AG09319 (cell line): Measurements from ENCODE around the gene SCFD2.

Experiments
- DNase-seq: peaks from one replicate; pipeline ENCODE4 v3.0.0-alpha.2; 2010; ENCODE audit warnings: low read depth; ENCODE audit errors: extremely low read depth
- CTCF ChIP-seq: IDR thresholded peaks from 2 replicates; pipeline ENCODE4 v1.5.1; 2011; ENCODE audit warnings: low read depth, mild to moderate bottlenecking, inconsistent platforms, low read length, moderate library complexity

The SCFD2 gene

GRCh38 chr4:53005149-53005546, 360.7 kb downstream of the SCFD2 start:
- TF ChIP-seq CTCF, result no peak
- no peak for DNase-seq

- DNase-seq, result no peak
- no peak for TF ChIP-seq CTCF
Observed at GRCh38 chr4:53004497-53005148, 361.2 kb downstream of the SCFD2 start.

GRCh38 chr4:53003959-53004358, 361.9 kb downstream of the SCFD2 start:
- no peak for TF ChIP-seq CTCF
- no peak for DNase-seq

- DNase-seq, result no peak
- TF ChIP-seq CTCF, result no peak
Observed at GRCh38 chr4:53000560-53000959, 365.3 kb downstream of the SCFD2 start.

GRCh38 chr4:52999626-53000025, 366.2 kb downstream of the SCFD2 start:
- no peak for TF ChIP-seq CTCF
- DNase-seq, result no peak

GRCh38 chr4:52998413-52998812, 367.4 kb downstream of the SCFD2 start:
- no peak for DNase-seq

GRCh38 chr4:52997132-52997416, 368.8 kb downstream of the SCFD2 start:
- no peak for TF ChIP-seq CTCF
- DNase-seq, result no peak

More at GRCh38 chr4:52998413-52998812, 367.4 kb downstream of the SCFD2 start:
- no peak for TF ChIP-seq CTCF
